ENCODE measurements around the gene CELSR1. TPM values are rescaled to one million over a fixed set of nuclear protein-coding genes. Genes with fewer than 3 reads are reported as not detected.

The CELSR1 gene
- total RNA-seq, 1 experiment from 2014 or later, result 22.6 TPM

GRCh38 chr22:46545086-46545792 lies 7.8 kb upstream of the CELSR1 start:
- Histone ChIP-seq H3K27ac (ENCODE audit: insufficient read length, low read depth, low read length) (no peak overlapping the region), H3K27me3 (ENCODE audit: insufficient read depth, low read length) (no peaks in the 10 kb centered on the region), H4K8ac (replicated peaks; ENCODE audit: insufficient read length, low read depth, low read length) (no peak overlapping the region), H3K79me2 (ENCODE audit: insufficient read depth, low read length) (no peaks in the 10 kb centered on the region), H3K4me2 (ENCODE audit: insufficient read depth, insufficient read length, low read length) (no peak overlapping the region), H2AFZ (ENCODE audit: low read length) (no peak overlapping the region), H4K20me1 (ENCODE audit: control insufficient read depth, insufficient read depth, insufficient read length) (no peaks in the 10 kb centered on the region), H2BK20ac (ENCODE audit: low read depth, low read length, poor library complexity, severe bottlenecking) (no peak overlapping the region), H3K56ac (ENCODE audit: insufficient read length, low read depth, low read length) (no peak overlapping the region), H4K91ac (ENCODE audit: insufficient read length, low read depth, low read length) (no peak overlapping the region), H3K23me2 (ENCODE audit: insufficient read length, low read depth, low read length, poor library complexity, severe bottlenecking) (no peaks in the 10 kb centered on the region), H3T11ph (ENCODE audit: low read length) (no peak overlapping the region), H2BK5ac (ENCODE audit: insufficient read length, low read length) (no peak overlapping the region), H3K14ac (ENCODE audit: insufficient read depth, low read length) (no peak overlapping the region), H2AK5ac (ENCODE audit: insufficient read length, low read length) (no peak overlapping the region), H2BK120ac (ENCODE audit: low read depth, low read length, poor library complexity, severe bottlenecking) (no peak overlapping the region), H3K79me1 (ENCODE audit: insufficient read depth, low read depth, low read length, poor library complexity, severe bottlenecking) (no peaks in the 10 kb centered on the region), H3K4me1 (ENCODE audit: insufficient read depth, low read length) (no peaks in the 10 kb centered on the region), H3K23ac (ENCODE audit: insufficient read length, low read depth, low read length) (no peak overlapping the region), H2BK12ac (ENCODE audit: insufficient read length, low read depth, low read length) (no peak overlapping the region), H3K9ac (ENCODE audit: extremely low read depth, insufficient read length, low read length) (no peak overlapping the region), H3K4ac (ENCODE audit: low read depth, low read length) (no peak overlapping the region), H2BK15ac (ENCODE audit: low read depth, low read length) (no peak overlapping the region), H3K18ac (ENCODE audit: insufficient read length, low read depth, low read length) (no peak overlapping the region), H4K5ac (ENCODE audit: insufficient read length, low read depth, low read length) (no peak overlapping the region), H3K9me3 (ENCODE audit: control insufficient read depth, low read depth, low read length) (no peaks in the 10 kb centered on the region)
- Mint-ChIP-seq H3K36me3 (ENCODE audit: insufficient read depth in 1 of 3, low read depth in 3 of 3) (no peaks in the 10 kb centered on the region), H3K4me3 (no peak overlapping the region), H3K9me3 (no peaks in the 10 kb centered on the region), H3K4me1 (peaks cover 5 to 12% of the 10 kb centered on the region in 2 experiments; a peak in 3 of 4 replicates), H3K27ac (peak overlapping the region in 1 of 3 experiments; percentile 46; a peak in 1 of 7 replicates), H3K27me3 (ENCODE audit: low read depth) (peaks cover 37% of the 10 kb centered on the region)
- no CpG with 5 or more reads among the region's 10 CpGs for WGBS (ENCODE audit: extremely low coverage, insufficient read length, low lambda C conversion rate)
- no peak for DNase-seq
- TF ChIP-seq, protein P1, sequence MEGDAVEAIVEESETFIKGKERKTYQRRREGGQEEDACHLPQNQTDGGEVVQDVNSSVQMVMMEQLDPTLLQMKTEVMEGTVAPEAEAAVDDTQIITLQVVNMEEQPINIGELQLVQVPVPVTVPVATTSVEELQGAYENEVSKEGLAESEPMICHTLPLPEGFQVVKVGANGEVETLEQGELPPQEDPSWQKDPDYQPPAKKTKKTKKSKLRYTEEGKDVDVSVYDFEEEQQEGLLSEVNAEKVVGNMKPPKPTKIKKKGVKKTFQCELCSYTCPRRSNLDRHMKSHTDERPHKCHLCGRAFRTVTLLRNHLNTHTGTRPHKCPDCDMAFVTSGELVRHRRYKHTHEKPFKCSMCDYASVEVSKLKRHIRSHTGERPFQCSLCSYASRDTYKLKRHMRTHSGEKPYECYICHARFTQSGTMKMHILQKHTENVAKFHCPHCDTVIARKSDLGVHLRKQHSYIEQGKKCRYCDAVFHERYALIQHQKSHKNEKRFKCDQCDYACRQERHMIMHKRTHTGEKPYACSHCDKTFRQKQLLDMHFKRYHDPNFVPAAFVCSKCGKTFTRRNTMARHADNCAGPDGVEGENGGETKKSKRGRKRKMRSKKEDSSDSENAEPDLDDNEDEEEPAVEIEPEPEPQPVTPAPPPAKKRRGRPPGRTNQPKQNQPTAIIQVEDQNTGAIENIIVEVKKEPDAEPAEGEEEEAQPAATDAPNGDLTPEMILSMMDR (conservative IDR thresholded peaks at IDR 0.05), result no peak

Data from H9 (cell line).